SU-DHL-6 (cell line): ENCODE measurements around the gene ZFP64.

Source experiments
- H2AFZ ChIP-seq: fragments of 200-600 bp; sonication (generic); 2 replicates; pipeline ENCODE4 v1.6.1; 2014; ENCODE audit warnings: low read depth, mild to moderate bottlenecking, moderate library complexity, mixed read lengths, antibody characterized with exemption, low read length; ENCODE audit not compliant: severe bottlenecking
- H3F3A ChIP-seq: fragments of 200-600 bp; shearing (Covaris generic); 2 replicates; pipeline ENCODE4 v1.6.0; 2016; ENCODE audit warnings: antibody characterized with exemption, mild to moderate bottlenecking; ENCODE audit not compliant: insufficient read depth
- H3K27ac ChIP-seq: fragments of 200-600 bp; sonication (generic); 2 replicates; pipeline ENCODE4 v1.5.1; 2016; ENCODE audit warnings: low read depth, mild to moderate bottlenecking, low read length, moderate library complexity, mixed read lengths
- H3K27me3 ChIP-seq: fragments of 200-600 bp; sonication (generic), shearing (Covaris generic); 2 replicates; pipeline ENCODE4 v1.6.0; 2014; ENCODE audit warnings: mild to moderate bottlenecking, low read length
- H3K36me3 ChIP-seq: fragments of 200-600 bp; sonication (generic); 2 replicates; pipeline ENCODE4 v1.6.1; 2014; ENCODE audit warnings: mild to moderate bottlenecking, low read length, mixed read lengths
- H3K4me2 ChIP-seq: fragments of 300-600, 200-600 bp; shearing (Covaris generic), sonication (generic); 2 replicates; pipeline ENCODE4 v1.6.0; 2014; ENCODE audit warnings: low read length, low read depth, mild to moderate bottlenecking; ENCODE audit not compliant: poor library complexity, severe bottlenecking
- H3K4me3 ChIP-seq: fragments of 200-600 bp; sonication (generic); 2 replicates; pipeline ENCODE4 v1.5.1; 2014; ENCODE audit warnings: antibody characterized with exemption, low read length, mild to moderate bottlenecking, mixed read lengths; ENCODE audit not compliant: insufficient read depth, poor library complexity, severe bottlenecking
- H3K79me2 ChIP-seq: fragments of 200-600 bp; sonication (generic); 2 replicates; pipeline ENCODE4 v1.6.1; 2014; ENCODE audit warnings: mild to moderate bottlenecking, low read length, moderate library complexity; ENCODE audit not compliant: insufficient read depth
- H3K9ac ChIP-seq: fragments of 200-600 bp; sonication (generic); 2 replicates; pipeline ENCODE4 v1.7.0; 2014; ENCODE audit warnings: mild to moderate bottlenecking, low read length
- H3K9me2 ChIP-seq: fragments of 200-600 bp; sonication (generic); replicated peaks from 2 replicates; pipeline ENCODE4 v1.6.1; 2014; ENCODE audit warnings: low read length; ENCODE audit not compliant: insufficient read depth
- H3K9me3 ChIP-seq: fragments of 200-600 bp; sonication (generic); 2 replicates; pipeline ENCODE4 v1.6.1; 2014; ENCODE audit warnings: low read length, mixed read lengths; ENCODE audit not compliant: insufficient read depth
- H4K20me1 ChIP-seq: fragments of 200-600 bp; sonication (generic); 2 replicates; pipeline ENCODE4 v1.6.1; 2014; ENCODE audit warnings: low read depth, mild to moderate bottlenecking, antibody characterized with exemption, low read length, moderate library complexity, mixed read lengths
- EZH2phosphoT487 ChIP-seq: fragments of 200-600 bp; sonication (generic), shearing (Covaris generic); conservative IDR thresholded peaks from 2 replicates; pipeline ENCODE4 v1.6.1; 2018; ENCODE audit warnings: mild to moderate bottlenecking, antibody characterized with exemption, low read length, moderate library complexity, mixed read lengths
- TF ChIP-seq, protein P1 (sequence below): fragments of 200-600 bp; sonication (generic); IDR thresholded peaks from one replicate; pipeline ENCODE4 v1.5.1; 2017; ENCODE audit warnings: antibody characterized with exemption, mild to moderate bottlenecking, low read length, moderate library complexity; ENCODE audit not compliant: insufficient read depth, poor library complexity, severe bottlenecking

ZFP64 gene

DNA sequence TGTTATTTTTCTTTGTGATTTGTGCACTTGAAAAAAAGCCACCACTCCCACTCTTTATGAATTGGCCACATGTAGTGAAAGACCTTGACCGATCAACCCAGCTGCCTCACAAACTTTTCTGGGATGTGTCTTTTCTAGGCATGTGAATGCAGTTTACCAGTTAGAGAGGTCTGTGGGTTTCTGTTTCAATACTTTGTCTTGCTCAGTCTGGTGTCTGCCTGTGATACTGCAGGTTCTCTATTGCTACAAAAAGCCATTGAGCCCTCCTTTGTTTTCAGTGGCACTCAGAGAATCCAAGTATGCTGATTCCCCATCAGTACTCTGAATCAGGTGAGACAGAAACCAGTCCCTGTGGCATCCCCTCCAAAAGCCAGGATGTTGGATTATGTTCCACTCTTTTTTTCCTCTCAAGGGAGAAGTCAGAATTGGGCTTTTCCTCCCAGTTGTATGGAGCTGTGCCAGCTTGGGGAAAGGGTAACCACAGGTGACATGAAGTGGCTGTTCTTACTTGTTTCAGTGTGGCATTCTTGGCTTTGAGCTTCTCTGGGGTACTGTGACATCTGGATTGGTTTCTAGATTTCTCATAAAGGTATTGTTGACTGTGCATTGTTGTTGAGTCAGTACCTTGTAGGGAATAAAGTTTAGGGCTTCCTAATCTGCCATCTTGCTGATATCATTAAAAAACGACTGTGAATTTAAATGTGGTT, 26.3 kb upstream of the ZFP64 start:
- Histone ChIP-seq H3K4me3 (no peak overlapping the region), H3K4me2 (no peak overlapping the region), H2AFZ (no peak overlapping the region), H3K27me3 (no peaks in the 10 kb centered on the region), H3F3A (no peaks in the 10 kb centered on the region), H3K9me3 (peaks cover 14% of the 10 kb centered on the region; the same call in 1 of the 2 replicates), H3K27ac (no peak overlapping the region), H3K36me3 (no peaks in the 10 kb centered on the region), H3K79me2 (no peaks in the 10 kb centered on the region), H4K20me1 (no peaks in the 10 kb centered on the region), H3K9ac (no peak overlapping the region), H3K9me2 (no peaks in the 10 kb centered on the region)
- no peak for TF ChIP-seq EZH2phosphoT487
- TF ChIP-seq, protein P1, sequence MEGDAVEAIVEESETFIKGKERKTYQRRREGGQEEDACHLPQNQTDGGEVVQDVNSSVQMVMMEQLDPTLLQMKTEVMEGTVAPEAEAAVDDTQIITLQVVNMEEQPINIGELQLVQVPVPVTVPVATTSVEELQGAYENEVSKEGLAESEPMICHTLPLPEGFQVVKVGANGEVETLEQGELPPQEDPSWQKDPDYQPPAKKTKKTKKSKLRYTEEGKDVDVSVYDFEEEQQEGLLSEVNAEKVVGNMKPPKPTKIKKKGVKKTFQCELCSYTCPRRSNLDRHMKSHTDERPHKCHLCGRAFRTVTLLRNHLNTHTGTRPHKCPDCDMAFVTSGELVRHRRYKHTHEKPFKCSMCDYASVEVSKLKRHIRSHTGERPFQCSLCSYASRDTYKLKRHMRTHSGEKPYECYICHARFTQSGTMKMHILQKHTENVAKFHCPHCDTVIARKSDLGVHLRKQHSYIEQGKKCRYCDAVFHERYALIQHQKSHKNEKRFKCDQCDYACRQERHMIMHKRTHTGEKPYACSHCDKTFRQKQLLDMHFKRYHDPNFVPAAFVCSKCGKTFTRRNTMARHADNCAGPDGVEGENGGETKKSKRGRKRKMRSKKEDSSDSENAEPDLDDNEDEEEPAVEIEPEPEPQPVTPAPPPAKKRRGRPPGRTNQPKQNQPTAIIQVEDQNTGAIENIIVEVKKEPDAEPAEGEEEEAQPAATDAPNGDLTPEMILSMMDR, result no peak

DNA sequence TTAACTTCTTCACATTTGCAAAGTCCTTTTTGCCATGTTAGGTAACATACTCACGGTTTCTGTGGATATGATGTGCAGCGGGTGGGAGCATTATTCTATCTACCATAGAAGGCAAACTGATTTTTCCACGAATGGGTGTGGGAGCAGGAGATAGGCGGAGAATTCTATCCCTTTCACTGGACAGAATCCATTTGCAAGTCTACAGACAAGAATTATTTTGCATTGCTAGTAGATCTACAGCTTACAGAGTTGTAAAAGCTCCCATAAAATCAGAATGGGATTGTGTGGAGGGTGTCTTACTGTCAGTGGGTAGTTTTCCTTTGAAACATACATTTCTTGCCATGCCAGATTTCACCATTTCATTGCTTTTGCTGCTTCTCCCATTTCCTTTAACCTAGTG, 22.4 kb upstream of the ZFP64 start:
- H3K9me2 ChIP-seq, result no peaks in the 10 kb centered on the region

GRCh38 chr20:52212943-52213342, 21.4 kb upstream of the ZFP64 start:
- Histone ChIP-seq H3K79me2 (no peaks in the 10 kb centered on the region), H2AFZ (no peak overlapping the region), H3K4me3 (no peak overlapping the region), H3K9me2 (no peaks in the 10 kb centered on the region), H3K27ac (no peak overlapping the region), H3K9ac (no peak overlapping the region), H3K27me3 (no peaks in the 10 kb centered on the region), H3K36me3 (no peaks in the 10 kb centered on the region), H3K4me2 (no peak overlapping the region), H3K9me3 (no peaks in the 10 kb centered on the region), H4K20me1 (no peaks in the 10 kb centered on the region), H3F3A (no peaks in the 10 kb centered on the region)
- no peak for TF ChIP-seq EZH2phosphoT487
- TF ChIP-seq, protein P1, result no peak

More for the DNA sequence above, 22.4 kb upstream of the ZFP64 start:
- Histone ChIP-seq H3K27me3 (no peaks in the 10 kb centered on the region), H3F3A (no peaks in the 10 kb centered on the region), H3K79me2 (no peaks in the 10 kb centered on the region), H4K20me1 (no peaks in the 10 kb centered on the region), H3K9me3 (no peaks in the 10 kb centered on the region), H3K4me3 (no peak overlapping the region), H2AFZ (no peak overlapping the region), H3K36me3 (no peaks in the 10 kb centered on the region), H3K4me2 (no peak overlapping the region), H3K27ac (no peak overlapping the region), H3K9ac (no peak overlapping the region)
- TF ChIP-seq, protein P1, result no peak
